Middle frontal gyrus (tissue), 1 donor: Measurements from ENCODE around the gene PARP1.
A peak's percentile ranks its signal among the peaks of the same experiment; 100 is the strongest.

Experiments used
- DNase-seq: peaks from one replicate; pipeline ENCODE4 v3.0.0-alpha.2; 2015; ENCODE audit warnings: low spot score; ENCODE audit errors: extremely low spot score

The PARP1 gene

GRCh38 chr1:226407199-226407496, 745 bp downstream of the PARP1 start:
- DNase-seq: no peak

- DNase-seq: no peak
Observed at GRCh38 chr1:226406401-226406881, 1.5 kb downstream of the PARP1 start.

- no peak for DNase-seq
Observed at GRCh38 chr1:226405411-226405988, 2.4 kb downstream of the PARP1 start.

- no peak for DNase-seq
Observed at GRCh38 chr1:226404904-226405222, 3.0 kb downstream of the PARP1 start.

- no peak for DNase-seq
Observed at GRCh38 chr1:226404063-226404903, 3.6 kb downstream of the PARP1 start.

DNA sequence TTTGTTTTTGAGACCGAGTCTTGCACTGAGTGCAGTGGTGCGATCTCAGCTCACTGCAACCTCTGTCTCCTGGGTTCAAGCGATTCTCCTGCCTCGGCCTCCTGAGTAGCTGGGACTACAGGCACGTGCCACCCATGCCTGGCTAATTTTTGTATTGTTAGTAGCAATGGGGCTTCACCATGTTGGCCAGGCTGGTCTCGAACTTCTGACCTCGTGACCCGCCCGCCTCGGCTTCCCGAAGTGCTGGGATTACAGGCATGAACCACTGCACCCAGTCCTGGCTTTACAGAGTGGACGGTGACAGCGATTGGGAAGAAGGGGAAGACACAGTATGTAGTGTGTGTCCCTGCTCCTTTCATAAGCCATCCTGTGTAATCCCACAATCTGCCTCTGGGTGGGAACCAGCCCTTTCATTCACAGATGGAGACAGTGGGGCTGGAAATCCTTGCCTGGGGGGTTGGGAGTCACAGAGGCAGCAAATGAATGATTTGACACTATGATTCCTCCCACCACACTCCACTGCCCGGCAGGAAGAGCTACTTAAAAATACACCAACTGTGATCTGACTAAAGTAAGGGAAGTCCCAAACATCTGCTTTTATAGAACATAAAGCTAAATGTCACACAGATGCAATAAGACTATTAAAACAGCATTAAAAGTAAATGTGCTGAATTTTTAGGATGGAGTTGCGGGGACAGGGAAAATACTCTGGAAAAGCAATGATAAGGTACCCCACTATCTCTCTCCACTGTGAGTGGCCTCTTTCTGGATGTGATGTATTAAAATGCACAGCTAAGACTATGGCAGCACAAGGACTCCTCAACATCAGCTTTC, 4.5 kb downstream of the PARP1 start:
- DNase-seq: no peak

- peak; percentile 79 for DNase-seq
Observed at GRCh38 chr1:226402739-226403165, 5.1 kb downstream of the PARP1 start.

GRCh38 chr1:226401355-226402303, 6.3 kb downstream of the PARP1 start:
- DNase-seq: no peak

DNA sequence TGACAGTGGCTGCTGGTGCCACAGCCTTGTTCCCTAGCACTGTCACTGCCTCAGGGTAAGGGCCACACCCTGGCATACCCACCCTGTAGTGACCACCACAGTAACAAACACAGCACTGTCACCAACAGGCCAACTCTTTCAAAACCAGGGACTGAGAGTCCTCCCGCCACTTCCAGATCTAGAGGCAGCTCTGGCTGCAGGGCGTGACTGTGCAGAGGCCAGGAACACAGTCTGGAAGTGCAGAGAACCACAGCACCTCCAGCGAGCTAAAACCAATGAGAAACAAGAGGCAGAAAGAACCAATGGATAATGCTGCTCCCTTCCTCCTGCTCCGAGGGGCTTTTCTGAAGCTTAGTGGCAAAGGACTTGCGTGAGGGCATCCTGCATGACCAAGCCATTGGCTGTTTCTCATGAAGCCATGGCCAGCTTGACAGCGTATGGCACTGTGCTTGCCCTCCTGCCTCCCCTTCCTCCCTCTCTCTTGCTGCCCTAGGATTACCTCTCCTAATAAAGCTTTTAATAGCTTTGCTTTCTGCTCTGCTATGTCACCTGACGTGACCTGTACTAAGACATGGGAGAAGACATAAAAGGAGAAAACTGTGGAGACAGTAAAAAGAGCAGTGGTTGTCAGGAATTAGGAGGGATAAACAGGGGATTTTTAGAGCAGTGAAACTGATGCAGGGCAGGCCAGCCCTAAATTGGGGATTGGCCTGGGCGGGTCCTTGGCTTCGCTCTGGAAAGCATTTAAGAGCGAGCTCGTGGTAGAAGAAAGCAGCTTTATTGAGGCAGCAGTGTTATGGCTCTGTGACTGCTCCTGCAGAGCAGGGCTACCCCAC, 7.2 kb downstream of the PARP1 start:
- DNase-seq: no peak

- DNase-seq: no peak
Observed at GRCh38 chr1:226397955-226398636, 9.8 kb downstream of the PARP1 start.

- no peak for DNase-seq
Observed at GRCh38 chr1:226397011-226397926, 10.6 kb downstream of the PARP1 start.

DNA sequence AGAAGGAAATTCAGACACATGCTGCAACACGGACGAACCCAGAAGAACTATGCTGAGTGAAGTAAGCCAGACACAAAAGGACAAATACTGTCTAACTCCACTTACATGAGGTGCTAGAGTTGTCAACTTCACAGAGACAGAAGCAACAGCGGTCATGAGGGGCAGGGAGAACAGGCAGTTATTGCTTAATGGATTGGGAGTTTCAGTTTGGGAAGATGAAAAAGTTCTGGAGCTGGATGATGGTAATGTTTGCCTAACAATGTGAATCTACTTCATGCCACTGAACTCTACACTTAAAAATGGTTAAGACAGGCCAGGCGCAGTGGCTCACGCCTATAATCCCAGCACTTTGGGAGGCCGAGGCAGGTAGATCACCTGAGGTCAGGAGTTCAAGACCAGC, 12.1 kb downstream of the PARP1 start:
- no peak for DNase-seq

DNA sequence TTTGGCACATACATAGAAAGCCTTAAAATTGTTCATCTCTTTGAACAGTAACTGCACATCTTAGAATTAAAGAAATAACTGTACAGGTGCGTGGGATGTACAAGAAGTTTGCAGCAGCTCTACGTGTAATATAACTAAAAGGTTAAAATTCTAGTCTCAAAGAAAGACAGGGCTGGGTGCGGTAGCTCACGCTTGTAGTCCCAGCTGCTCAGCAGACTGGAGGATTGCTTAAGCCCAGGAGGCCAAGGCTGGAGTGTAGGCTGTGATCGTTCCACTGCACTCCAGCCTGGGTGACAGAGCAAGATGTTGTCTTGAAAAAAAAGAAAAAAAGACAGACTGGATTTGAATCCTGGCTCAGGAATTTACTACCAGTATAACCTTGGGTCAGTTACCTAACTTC, 13.4 kb downstream of the PARP1 start:
- no peak for DNase-seq

GRCh38 chr1:226390681-226391080, 17.2 kb downstream of the PARP1 start:
- DNase-seq: no peak

DNA sequence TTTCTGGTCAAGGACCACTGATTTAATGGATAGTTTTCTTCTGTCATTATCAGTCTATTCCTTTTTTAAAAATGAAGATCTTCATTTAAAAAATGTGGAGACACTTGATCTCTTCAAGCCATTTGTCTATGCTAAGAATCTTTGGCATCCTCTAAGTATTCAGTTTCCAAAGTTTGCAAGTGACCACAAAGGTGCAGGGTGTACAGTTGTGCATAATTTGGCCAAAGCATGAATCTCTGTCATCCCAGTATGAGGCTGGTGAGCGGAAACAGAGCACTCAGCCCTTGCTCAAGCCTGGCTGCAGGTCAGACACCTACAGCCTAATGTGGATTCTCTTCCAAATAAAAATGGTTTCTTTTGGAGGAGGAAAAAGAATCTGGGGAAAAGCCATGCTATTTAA, 19.8 kb downstream of the PARP1 start:
- no peak for DNase-seq

GRCh38 chr1:226384717-226385116, 23.2 kb downstream of the PARP1 start:
- DNase-seq: no peak

- no peak for DNase-seq
Observed at GRCh38 chr1:226384040-226384439, 23.9 kb downstream of the PARP1 start.

GRCh38 chr1:226382030-226382429, 25.9 kb downstream of the PARP1 start:
- no peak for DNase-seq
